GM12891 (cell line): ENCODE results near the gene FNDC7.

Experiments used
- POLR2A ChIP-seq: IDR thresholded peaks from 2 replicates; pipeline ENCODE4 v1.6.1; 2011; ENCODE audit warnings: low read depth, low read length, control low read depth
- POLR2AphosphoS5 ChIP-seq: IDR thresholded peaks from 2 replicates; pipeline ENCODE4 v1.6.1; 2011; ENCODE audit warnings: low read depth, low read length, control low read depth
- POU2F2 ChIP-seq: IDR thresholded peaks from 2 replicates; pipeline ENCODE4 v1.6.1; 2011; ENCODE audit warnings: low read depth, mild to moderate bottlenecking, control low read depth, low read length, moderate library complexity
- TAF1 ChIP-seq: IDR thresholded peaks from 2 replicates; pipeline ENCODE4 v1.6.1; 2011; ENCODE audit warnings: low read depth, low read length, control low read depth

DNA sequence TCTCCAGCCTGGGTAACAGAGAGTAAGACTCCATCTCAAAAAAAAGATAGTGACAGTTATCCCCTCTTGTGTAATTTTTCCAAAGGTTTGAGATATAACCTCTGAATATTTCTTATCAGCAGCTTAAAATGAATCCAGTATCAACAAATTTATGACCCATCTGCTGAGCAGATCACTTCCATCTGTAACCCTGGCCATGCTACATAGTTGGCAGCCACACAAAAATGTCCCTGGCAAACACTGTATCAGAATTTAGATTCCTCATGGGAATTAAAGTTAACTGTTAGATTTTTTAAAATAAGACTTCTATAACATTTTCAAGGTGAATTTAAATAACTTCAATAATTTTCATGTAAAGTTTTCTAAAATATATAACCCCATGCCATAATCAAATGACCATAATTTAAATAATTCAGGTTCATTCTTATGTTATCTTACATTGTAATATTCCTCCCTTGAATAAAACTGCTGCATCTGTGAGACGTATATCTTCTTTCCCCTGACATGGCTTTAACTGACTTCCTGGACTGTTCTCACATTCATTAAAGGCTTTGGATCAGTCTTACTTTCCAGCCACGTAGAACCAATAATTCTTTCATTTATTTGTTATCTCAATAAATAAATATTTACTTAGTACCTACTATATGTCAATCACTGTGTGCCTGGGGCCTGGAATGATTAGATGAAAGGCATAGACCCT is 25.9 kb upstream of the FNDC7 start:
- no peak for TF ChIP-seq POLR2A
- TF ChIP-seq POLR2AphosphoS5, result no peak
- TF ChIP-seq TAF1, result no peak
- TF ChIP-seq POU2F2, result no peak
